Keratinocyte (primary cell): ENCODE data around the gene SLC20A1. TPM values are rescaled to one million over a fixed set of nuclear protein-coding genes. Genes with fewer than 3 reads are reported as not detected.

Experiments used
- DNase-seq: peaks from one replicate; pipeline ENCODE4 v3.0.0-alpha.2; 2011; ENCODE audit warnings: low read depth, missing footprints, low spot score
- FAIRE-seq: peaks from 2 replicates; lab custom pipeline; 2011; peaks lifted over from hg19 to GRCh38; lab: Jason Lieb, UNC
- H2AFZ ChIP-seq: 2 replicates; pipeline ENCODE4 v1.6.0; 2012; ENCODE audit warnings: low read length, control low read depth, inconsistent platforms; ENCODE audit not compliant: control insufficient read depth
- H3K27ac ChIP-seq: 2 replicates; pipeline ENCODE4 v1.5.1; 2011; ENCODE audit warnings: low read length; ENCODE audit not compliant: control insufficient read depth, insufficient read depth
- H3K27me3 ChIP-seq: 3 replicates; pipeline ENCODE4 v1.6.0; 2011; ENCODE audit warnings: low read length; ENCODE audit not compliant: control insufficient read depth, insufficient read depth; ENCODE audit errors: extremely low read depth
- H3K36me3 ChIP-seq, 2 experiments: 2 replicates in 1 of 2; 3 replicates in 1 of 2; pipeline ENCODE4 v1.5.1; 2011; ENCODE audit warnings: low read length in 2 of 2, mild to moderate bottlenecking in 1 of 2; ENCODE audit not compliant: control insufficient read depth in 2 of 2, insufficient read depth in 2 of 2; ENCODE audit errors: extremely low read depth in 1 of 2
- H3K4me1 ChIP-seq: 3 replicates; pipeline ENCODE4 v1.5.1; 2011; ENCODE audit warnings: low read length; ENCODE audit not compliant: control insufficient read depth, insufficient read depth; ENCODE audit errors: extremely low read depth
- H3K4me2 ChIP-seq: 3 replicates; pipeline ENCODE4 v1.6.0; 2011; ENCODE audit warnings: low read depth, low read length; ENCODE audit not compliant: control insufficient read depth, insufficient read depth; ENCODE audit errors: extremely low read depth
- H3K4me3 ChIP-seq, 3 experiments: fragments of 200-600 bp in 1 of 3; sonication (generic) in 1 of 3; 2 replicates in 2 of 3; 3 replicates in 1 of 3; pipeline ENCODE4 v1.5.1; 2011 to 2016; ENCODE audit warnings: low read length in 3 of 3, mild to moderate bottlenecking in 3 of 3, control low read depth in 2 of 3, inconsistent platforms in 1 of 3, low read depth in 1 of 3, mixed read lengths in 1 of 3, mixed run types in 1 of 3, moderate library complexity in 1 of 3; ENCODE audit not compliant: control insufficient read depth in 2 of 3, insufficient read depth in 2 of 3; ENCODE audit errors: extremely low read depth in 1 of 3
- H3K79me2 ChIP-seq: 2 replicates; pipeline ENCODE4 v1.6.0; 2012; ENCODE audit warnings: low read length; ENCODE audit not compliant: control insufficient read depth, insufficient read depth
- H3K9ac ChIP-seq: 3 replicates; pipeline ENCODE4 v1.6.0; 2011; ENCODE audit warnings: low read length; ENCODE audit not compliant: control insufficient read depth, insufficient read depth; ENCODE audit errors: extremely low read depth
- H3K9me1 ChIP-seq: 3 replicates; pipeline ENCODE4 v1.6.0; 2011; ENCODE audit warnings: low read length; ENCODE audit not compliant: control insufficient read depth, insufficient read depth; ENCODE audit errors: extremely low read depth
- H3K9me3 ChIP-seq: 2 replicates; pipeline ENCODE4 v1.5.1; 2012; ENCODE audit warnings: low read depth, low read length; ENCODE audit not compliant: control insufficient read depth
- H4K20me1 ChIP-seq: 3 replicates; pipeline ENCODE4 v1.6.0; 2011; ENCODE audit warnings: low read length; ENCODE audit not compliant: control insufficient read depth, insufficient read depth; ENCODE audit errors: extremely low read depth
- CTCF ChIP-seq, 3 experiments: IDR thresholded peaks in 1 of 3; conservative IDR thresholded peaks in 1 of 3; optimal IDR thresholded peaks in 1 of 3; 2 replicates in 2 of 3; 3 replicates in 1 of 3; pipeline versions ENCODE3 to v1.5.1; 2011; ENCODE audit warnings: low read length in 3 of 3, mild to moderate bottlenecking in 3 of 3, moderate library complexity in 2 of 3, control low read depth in 1 of 3, inconsistent platforms in 1 of 3; ENCODE audit not compliant: insufficient read depth in 2 of 3; ENCODE audit errors: extremely low read depth in 1 of 3
- EZH2 ChIP-seq: IDR thresholded peaks from one replicate; pipeline ENCODE4 v1.6.1; 2012; ENCODE audit warnings: inconsistent platforms, mild to moderate bottlenecking, low read length, moderate library complexity
- dilution Hi-C: fragments of 300-500 bp; cut with MboI; formaldehyde crosslinking; loops from one replicate; pipeline ENCODE4 v1.7.0; 2020; ENCODE audit warnings: low sequenced_read_pairs; ENCODE audit not compliant: extremely low pct_ligation_motif_present
- polyA plus RNA-seq, 5 experiments: library from polyadenylated mRNA; depleted of rRNA in 3 of 5; stranded (reverse) in 3 of 5; stranded (forward) in 1 of 5; unstranded in 1 of 5; fragments of >200 nt; gene quantifications; 1 replicate in 1 of 5; 2 replicates in 3 of 5; 3 replicates in 1 of 5; pipeline versions ENCODE4 v1.2.1 to v1.2.3, GENCODE V29; 2011 to 2012; ENCODE audit warnings: missing spikeins in 2 of 5, low read depth in 1 of 5, low replicate concordance in 1 of 5

SLC20A1 gene
- polyA plus RNA-seq, 1 donor (not counting 4 experiments of a cell fraction or from before 2014, with no cell fraction given), result 265 TPM

GRCh38 chr2:112690853-112691401, 45.2 kb downstream of the SLC20A1 start:
- DNase-seq (no peak), FAIRE-seq (peak; percentile 41)
- dilution Hi-C loops, result no loop called here
- H4K20me1 ChIP-seq, result no peaks in the 10 kb centered on the region
- H3K9me1 ChIP-seq, result no peaks in the 10 kb centered on the region
- H3K36me3 ChIP-seq, result no peaks in the 10 kb centered on the region
- H3K4me3 ChIP-seq, result no peak overlapping the region
- H3K4me2 ChIP-seq, result peak overlapping the region; percentile 22
- TF ChIP-seq EZH2 (no peak), CTCF (optimal IDR thresholded peaks at IDR 0.05 in 1 of 3, IDR thresholded peaks at IDR 0.05 in 1 of 3, conservative IDR thresholded peaks at IDR 0.05 in 1 of 3; ENCODE audit: extremely low read depth in 1 of 3, insufficient read depth in 2 of 3, low read length in 3 of 3) (peak; percentile 45 to 48 (median 46))
- peaks cover 32% of the 10 kb centered on the region for H3K4me1 ChIP-seq
- H3K9me3 ChIP-seq, result no peaks in the 10 kb centered on the region
- no peaks in the 10 kb centered on the region for H3K79me2 ChIP-seq
- peak overlapping the region; percentile 29 for H2AFZ ChIP-seq
- H3K27me3 ChIP-seq, result no peaks in the 10 kb centered on the region
- peak overlapping the region; percentile 51 for H3K9ac ChIP-seq
- H3K27ac ChIP-seq, result peak overlapping the region; percentile 95

GRCh38 chr2:112691881-112692281, 46.1 kb downstream of the SLC20A1 start:
- Histone ChIP-seq H3K4me3 (no peak overlapping the region), H3K9me1 (no peaks in the 10 kb centered on the region), H3K27me3 (no peaks in the 10 kb centered on the region), H3K36me3 (no peaks in the 10 kb centered on the region), H3K9me3 (no peaks in the 10 kb centered on the region), H2AFZ (no peak overlapping the region), H3K79me2 (no peaks in the 10 kb centered on the region), H3K27ac (peak overlapping the region; percentile 95), H4K20me1 (no peaks in the 10 kb centered on the region), H3K9ac (peak overlapping the region; percentile 51), H3K4me2 (peak overlapping the region; percentile 99), H3K4me1 (peaks cover 32% of the 10 kb centered on the region)
- DNase-seq (no peak), FAIRE-seq (no peak)
- TF ChIP-seq CTCF (optimal IDR thresholded peaks at IDR 0.05 in 1 of 3, IDR thresholded peaks at IDR 0.05 in 1 of 3, conservative IDR thresholded peaks at IDR 0.05 in 1 of 3; ENCODE audit: extremely low read depth in 1 of 3, insufficient read depth in 2 of 3, low read length in 3 of 3), result no peak
- TF ChIP-seq EZH2, result no peak
- dilution Hi-C loops, result no loop called here
